GM21576 (cell line): ENCODE measurements around the gene RAD18.

ENCODE experiments used
- ATAC-seq: cut with Tn5 transposase; IDR thresholded peaks from one replicate; pipeline ENCODE4 v1.9.1; 2021; ENCODE audit warnings: mild to moderate bottlenecking, moderate library complexity; ENCODE audit not compliant: unreplicated experiment

RAD18 gene

GRCh38 chr3:8909160-8909559, 54.1 kb downstream of the RAD18 start:
- ATAC-seq: no peak

DNA sequence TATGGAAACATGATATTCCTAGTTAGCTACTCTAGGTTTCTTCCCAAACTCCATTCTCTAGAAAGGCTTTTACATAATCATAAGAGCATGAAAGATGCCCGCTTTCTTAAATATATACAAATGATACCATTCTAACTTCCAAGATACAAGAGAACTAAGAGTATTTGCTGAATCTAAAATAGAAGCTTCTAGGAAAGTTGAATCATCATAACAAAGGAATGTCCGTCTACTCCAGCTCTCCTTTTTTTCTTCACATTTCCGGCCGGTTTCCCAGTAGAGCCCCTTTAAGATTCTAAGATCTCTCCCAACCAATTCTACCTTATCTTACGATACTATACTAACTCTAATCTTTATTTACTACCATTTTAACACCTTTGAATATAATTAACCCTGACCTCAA, 60.1 kb downstream of the RAD18 start:
- no peak for ATAC-seq

- no peak for ATAC-seq
Measured at GRCh38 chr3:8900869-8901268, 62.4 kb downstream of the RAD18 start.

DNA sequence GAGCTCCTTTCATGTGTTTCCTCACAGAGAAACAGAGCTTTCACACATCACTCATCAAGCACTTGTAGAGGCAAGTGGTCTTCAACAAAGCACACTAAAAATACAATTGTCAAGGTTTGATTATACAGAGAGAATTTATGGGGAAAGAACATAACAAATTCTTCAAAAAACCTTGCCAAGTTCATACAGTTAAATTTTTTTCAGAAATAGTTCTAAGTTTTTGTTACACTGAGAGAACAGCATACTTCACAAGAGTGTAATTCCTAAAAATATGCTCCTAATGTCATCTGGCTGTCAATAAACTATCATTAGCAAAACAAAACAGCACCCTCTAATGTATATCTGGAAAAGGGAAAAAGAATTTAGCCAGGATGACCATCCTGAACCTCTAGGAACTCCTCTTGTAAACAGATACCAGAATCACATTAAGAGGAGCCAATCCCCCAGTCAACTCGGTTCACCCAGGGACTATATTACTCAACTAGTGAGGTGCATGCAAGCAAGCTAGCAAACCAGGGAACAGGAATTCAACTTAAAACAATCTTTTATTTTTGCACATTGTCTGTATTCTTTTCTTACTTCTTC, 63.3 kb downstream of the RAD18 start:
- ATAC-seq: no peak

DNA sequence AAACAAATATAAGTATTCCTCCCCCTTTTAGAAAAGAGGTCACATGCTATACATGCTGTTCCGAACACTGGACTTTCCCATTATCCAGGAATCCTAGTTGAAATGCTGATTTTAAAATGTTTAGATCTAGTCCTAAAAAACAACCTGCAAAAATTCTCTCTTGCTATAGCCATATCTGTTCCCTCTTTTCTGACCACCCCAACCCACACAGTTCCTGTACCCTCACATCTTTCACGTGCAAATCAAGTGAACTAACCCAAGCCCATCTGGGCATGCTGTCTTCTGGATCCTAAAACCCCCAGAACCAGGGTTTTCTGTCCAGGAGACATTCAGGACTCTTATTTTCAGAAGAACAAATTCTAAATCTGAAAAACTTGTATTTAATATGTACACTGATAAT, 67.4 kb downstream of the RAD18 start:
- ATAC-seq: no peak

DNA sequence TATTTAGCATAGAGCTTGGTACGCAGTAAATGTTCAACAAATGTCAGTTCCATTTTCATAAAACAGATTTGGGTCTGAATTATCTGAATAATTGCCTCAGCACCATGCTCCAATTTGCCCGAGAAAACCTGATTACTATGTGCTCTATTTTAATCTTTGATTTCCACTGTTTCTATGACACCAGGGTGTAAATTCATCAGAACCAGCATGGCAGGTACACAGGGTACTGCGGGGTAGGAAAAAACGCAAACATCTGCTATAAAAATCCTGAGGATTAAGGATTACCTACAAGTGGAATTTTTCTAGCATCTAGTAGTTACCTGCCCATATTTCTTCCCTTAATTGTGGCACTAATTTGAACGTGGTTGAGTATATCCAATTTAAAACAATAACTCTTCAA, 70.3 kb downstream of the RAD18 start:
- no peak for ATAC-seq

- no peak for ATAC-seq
Measured at GRCh38 chr3:8891774-8892173, 71.5 kb downstream of the RAD18 start.

DNA sequence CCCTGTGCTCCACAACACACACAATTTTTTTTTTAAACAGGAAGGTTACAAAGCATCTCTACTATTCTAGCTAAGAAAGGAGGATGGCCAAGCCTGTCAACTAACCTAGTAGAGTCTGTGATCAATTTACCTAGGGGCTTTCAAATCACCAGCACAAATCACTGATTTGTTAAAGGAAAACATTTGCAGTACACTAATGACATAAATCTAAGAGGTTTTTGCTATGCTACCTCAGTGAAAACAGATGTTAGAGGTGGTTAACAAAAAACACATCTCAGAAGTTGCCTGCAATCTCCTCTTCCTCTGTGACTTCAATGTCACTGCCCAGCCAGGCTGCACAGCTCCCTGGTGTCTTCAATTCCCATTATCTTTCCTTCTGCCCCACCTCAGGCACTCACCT, 72.0 kb downstream of the RAD18 start:
- no peak for ATAC-seq

DNA sequence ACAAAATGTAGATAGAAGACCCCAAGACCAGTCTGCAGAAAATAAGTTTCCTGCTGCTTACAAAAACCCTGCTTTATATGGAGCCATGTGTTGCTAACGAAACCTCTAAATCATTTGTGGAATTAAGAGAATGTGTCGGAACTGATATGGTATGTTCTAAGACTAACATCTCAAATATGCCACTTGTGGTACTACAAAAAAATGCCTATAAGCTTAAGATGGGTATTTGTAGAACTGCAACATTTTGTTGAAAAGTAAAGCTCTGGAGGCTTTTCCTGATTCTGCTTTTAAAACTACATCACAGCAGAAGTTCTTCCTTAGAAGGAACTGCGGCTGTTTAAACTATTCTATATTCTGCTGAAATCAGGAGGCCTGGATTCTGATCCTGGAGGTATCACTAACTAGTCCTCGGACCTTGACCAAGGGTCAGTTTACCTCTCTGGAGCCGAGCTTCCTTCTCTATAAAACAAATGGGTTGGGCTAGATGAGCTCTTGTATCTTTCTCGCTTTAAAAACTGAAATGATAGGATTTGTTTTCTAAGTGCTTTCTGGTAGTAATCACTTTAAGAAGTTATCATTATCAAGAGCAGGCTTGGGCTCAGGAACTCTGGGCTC, 74.9 kb downstream of the RAD18 start:
- no peak for ATAC-seq

DNA sequence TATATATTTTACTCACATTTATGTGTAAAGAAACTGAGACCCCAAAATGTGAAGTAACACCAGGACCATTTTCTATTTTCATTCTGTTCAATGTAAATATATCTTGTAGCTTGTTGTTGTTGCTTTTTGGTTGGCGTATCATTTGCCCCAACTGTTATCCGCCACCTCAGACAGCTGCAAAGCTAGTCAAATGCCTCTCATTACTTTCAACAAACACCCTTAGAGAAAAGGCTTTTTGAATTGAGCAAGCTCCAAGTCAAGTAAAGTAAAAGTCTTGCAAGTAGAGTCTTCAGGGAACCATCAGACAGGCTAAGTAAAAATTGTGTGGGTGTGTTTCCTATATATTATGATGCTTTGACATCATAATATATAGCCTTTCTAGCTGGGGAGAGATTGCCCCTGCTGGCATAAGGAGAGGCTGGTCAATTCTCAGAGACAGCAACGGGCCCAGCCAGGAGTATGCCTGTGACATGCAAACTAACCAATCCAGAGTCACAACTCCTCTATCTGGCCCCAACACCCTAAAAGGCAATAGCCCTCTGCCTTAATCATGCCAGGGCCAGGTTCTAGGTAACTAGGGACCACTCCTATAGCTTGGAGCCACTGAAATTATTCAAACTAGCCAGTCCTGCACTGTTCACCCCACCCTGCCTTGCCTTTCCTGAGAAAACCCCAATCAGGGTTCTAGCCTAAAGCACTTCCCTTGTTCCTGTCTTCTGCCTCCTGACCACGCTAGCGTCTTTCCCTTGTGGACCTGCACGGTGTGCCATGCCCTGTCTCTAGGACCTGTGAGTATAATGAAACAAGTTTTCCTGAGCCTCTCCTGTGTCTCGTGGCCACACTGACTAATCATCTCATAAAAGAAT, 75.6 kb downstream of the RAD18 start:
- ATAC-seq: no peak

- no peak for ATAC-seq
Measured at GRCh38 chr3:8886546-8886945, 76.7 kb downstream of the RAD18 start.

GRCh38 chr3:8885536-8886316, 77.5 kb downstream of the RAD18 start:
- ATAC-seq: no peak

- no peak for ATAC-seq
Measured at GRCh38 chr3:8884630-8885290, 78.5 kb downstream of the RAD18 start.

DNA sequence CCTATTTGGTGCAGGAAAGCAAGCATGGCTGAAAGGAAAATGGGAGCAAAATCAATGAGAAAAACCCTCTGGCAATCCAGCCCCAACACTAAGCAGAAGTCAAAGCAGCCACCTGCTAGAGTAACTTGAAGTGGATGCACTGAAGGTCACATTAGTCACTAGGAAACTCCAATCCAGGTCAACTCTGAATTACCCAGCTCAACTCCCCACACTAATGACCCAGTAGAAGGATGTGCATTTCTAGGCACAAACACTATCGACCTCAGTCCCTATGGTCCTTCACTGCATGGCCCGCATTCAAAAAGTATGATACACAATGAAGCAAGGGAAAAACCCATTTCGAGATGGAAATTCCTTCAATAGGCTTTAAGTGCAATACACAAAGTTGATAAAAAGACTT, 80.6 kb downstream of the RAD18 start:
- ATAC-seq: no peak

DNA sequence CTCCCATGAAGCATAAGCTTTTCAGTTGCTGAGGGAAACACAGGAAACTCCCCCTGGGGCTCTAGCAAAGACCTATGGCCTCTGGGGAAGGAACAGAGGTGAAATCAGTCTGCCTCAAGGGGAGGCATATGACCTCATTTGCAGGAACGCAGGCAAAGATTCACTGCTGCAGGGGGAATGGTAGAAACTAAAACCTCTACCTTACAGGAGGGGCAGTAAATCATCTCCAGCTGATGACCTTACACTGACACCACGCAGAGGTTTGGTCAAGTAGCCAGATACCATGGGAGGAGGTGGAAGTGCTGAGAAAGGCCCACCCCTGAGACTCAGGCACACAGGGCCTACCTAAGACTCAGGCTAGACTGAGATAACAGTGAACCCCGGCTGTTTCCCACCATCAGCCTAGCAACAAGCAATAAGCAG, 81.1 kb downstream of the RAD18 start:
- peak; percentile 47 for ATAC-seq

DNA sequence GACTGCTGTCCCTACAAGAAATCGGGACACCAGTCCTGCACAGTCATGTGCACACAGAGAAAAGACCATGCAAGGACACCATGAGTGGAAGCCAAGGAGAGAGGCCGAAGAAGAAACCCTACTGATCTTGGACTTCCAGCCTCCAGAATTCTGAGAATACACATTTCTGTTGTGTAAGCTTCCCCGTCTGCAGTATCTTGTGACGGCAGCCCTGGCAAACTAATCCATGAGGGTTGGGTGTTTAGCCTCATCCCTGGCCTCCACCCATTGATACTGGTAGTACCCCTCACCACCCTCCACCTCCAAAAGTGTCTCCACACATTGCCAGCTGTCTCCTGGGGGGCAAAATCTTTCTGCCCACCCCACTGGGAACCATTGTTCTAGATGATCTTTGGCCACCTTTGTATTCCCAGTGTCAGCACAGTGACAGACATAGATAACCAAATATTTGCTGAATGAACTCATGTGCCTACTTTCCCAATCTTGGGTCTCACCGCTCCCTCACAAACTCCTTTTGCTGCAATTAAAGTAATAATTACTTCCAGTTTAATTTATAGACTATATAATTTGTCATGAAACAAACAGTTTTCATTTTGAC, 83.8 kb downstream of the RAD18 start:
- ATAC-seq: no peak

- no peak for ATAC-seq
Measured at GRCh38 chr3:8875836-8876235, 87.4 kb downstream of the RAD18 start.

DNA sequence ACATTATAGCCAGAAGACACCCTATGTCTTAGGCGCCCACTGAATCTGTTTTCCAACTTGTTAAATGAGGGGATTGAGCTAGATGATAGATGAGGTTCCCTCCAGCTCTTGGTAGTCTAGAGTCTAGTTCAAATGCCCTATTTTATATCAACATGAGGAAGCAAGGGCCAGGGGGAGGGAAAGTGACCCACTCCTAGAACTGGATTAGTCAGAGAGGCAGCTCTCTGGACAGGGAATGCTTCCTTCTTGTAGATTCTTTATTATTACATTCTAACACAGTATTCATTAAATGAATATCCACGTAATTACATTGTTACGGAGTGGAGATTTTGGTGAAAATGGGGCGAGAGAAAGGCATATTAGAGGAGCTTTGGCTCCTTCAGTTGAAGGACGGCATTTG, 89.5 kb downstream of the RAD18 start:
- no peak for ATAC-seq

DNA sequence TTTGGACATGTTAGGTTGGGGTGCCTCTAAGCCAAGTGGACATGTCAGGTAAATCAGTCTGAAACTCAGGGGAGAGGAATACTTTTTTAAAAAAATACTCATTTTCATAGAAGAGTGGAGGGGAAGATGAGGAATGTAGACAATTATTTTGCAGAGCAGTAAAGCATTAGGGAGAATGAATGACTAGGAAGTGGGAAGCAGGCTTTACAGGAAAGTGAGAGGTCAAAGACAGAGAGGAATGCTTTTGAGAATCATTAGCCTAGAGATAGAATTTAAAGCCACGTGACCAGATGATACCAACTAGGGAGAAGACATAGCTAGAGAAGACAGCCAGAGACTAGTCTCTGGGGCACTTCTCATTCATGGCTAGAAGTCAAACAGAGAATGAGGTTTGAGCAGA, 91.0 kb downstream of the RAD18 start:
- no peak for ATAC-seq

DNA sequence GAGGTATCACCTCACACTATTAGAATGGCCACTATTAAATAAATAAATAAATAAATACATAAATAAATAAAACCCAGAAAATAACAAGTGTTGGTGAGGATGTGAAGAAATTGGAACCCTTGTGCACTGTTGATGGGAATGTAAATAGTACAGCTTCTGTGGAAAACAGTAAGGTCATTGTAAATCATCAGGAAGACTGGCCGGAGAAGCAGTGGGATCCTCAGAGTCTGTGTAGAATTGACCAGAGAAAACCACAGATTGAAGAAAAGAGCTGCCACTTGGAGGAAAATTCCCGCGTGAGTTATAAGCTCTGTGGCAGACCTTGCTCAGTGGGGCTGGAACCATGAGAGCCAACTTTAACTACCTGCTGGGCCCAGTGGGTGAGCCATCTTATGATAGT, 92.0 kb downstream of the RAD18 start:
- no peak for ATAC-seq

- no peak for ATAC-seq
Measured at GRCh38 chr3:8870134-8870533, 93.1 kb downstream of the RAD18 start.
